ENCODE measurements around the gene GPI.

GRCh38 chr19:34337739-34338138, 27.3 kb upstream of the GPI start:
- TF ChIP-seq CTCF (IDR thresholded peaks at IDR 0.05) (no peak), POLR2A (IDR thresholded peaks at IDR 0.05) (no peak), EP300 (IDR thresholded peaks at IDR 0.05) (no peak)

All from ovary (tissue), 3 donors.